Measurements from ENCODE around the gene RNF169. TPM values are rescaled to one million over a fixed set of nuclear protein-coding genes. Genes with fewer than 3 reads are reported as not detected.

Gene RNF169
- total and polyA plus RNA-seq, 2 of the 13 experiments (the other 11 are each of a cell fraction or from before 2014, with no cell fraction given) = 5.3 to 14.2 TPM

- TF ChIP-seq PRDM15 (CRISPR knock-in tag; IDR thresholded peaks at IDR 0.05) (no peak), ZEB1 (IDR thresholded peaks at IDR 0.05; ENCODE audit: insufficient replicate concordance, low read depth) (no peak), U2AF1 (optimal IDR thresholded peaks at IDR 0.05; ENCODE audit: low read depth, low read length) (no peak), FOSL1 (CRISPR knock-in tag; IDR thresholded peaks at IDR 0.05; ENCODE audit: borderline replicate concordance) (no peak)
These were observed 34.7 kb downstream of the RNF169 start (continued) for GRCh38 chr11:74783241-74783871.

GRCh38 chr11:74784234-74784633, 35.6 kb downstream of the RNF169 start:
- in situ Hi-C loops (cut with HindIII; ENCODE audit: extremely low pct_ligation_motif_present, low pct_unique_long_range_greater_than_20kb) (no loop called here), intact Hi-C loops (cut with micrococcal nuclease; ENCODE audit: unreplicated experiment) (no loop called here)
- ChIA-PET CTCF (ENCODE audit: low intra/inter-chr PET ratio, low total read pairs) (no interaction called here), POLR2A (no interaction called here)
- H3K27ac ChIP-seq (ENCODE audit: extremely low read length, insufficient read depth, low read length) = no peak overlapping the region
- no peak overlapping the region for H3K4me3 ChIP-seq (replicated peaks in 1 of 3; ENCODE audit: insufficient read depth in 1 of 3, low read depth in 2 of 3, low read length in 3 of 3)
- peaks cover 0 to 7% of the 10 kb centered on the region in 2 experiments; a peak in 1 of 5 replicates for H3K36me3 ChIP-seq (replicated peaks in 1 of 2; ENCODE audit: control insufficient read depth in 1 of 2, insufficient read depth in 2 of 2, low read length in 2 of 2)
- H3K4me1 ChIP-seq (ENCODE audit: insufficient read depth, low read length) = no peaks in the 10 kb centered on the region
- BruUV-seq (replicated peaks) = no TSS peak
- H4K20me1 ChIP-seq (ENCODE audit: insufficient read depth, low read length) = peaks cover 12% of the 10 kb centered on the region
- ATAC-seq = no peak
- no peak for DNase-seq (ENCODE audit: low spot score)
- no peak overlapping the region for H3K4me2 ChIP-seq (ENCODE audit: low read depth, low read length)
- H3K27me3 ChIP-seq (ENCODE audit: control insufficient read depth in 1 of 2, insufficient read depth in 2 of 2, low read length in 2 of 2) = no peaks in the 10 kb centered on the region
- no peak overlapping the region for H2AFZ ChIP-seq (ENCODE audit: low read length)
- WGBS (ENCODE audit: low lambda C conversion rate) = 97% methylated on average over 5 of the region's 5 CpGs
- FAIRE-seq = no peak
- no peak overlapping the region for H3K9ac ChIP-seq (ENCODE audit: insufficient read depth, low read depth, low read length)
- H3K79me2 ChIP-seq (ENCODE audit: insufficient read depth, low read length) = peaks cover 57% of the 10 kb centered on the region
- no peaks in the 10 kb centered on the region for H3K9me3 ChIP-seq (ENCODE audit: low read length)
- TF ChIP-seq ZNF768 (CRISPR knock-in tag; IDR thresholded peaks at IDR 0.05) (no peak), RXRB (CRISPR knock-in tag; IDR thresholded peaks at IDR 0.05; ENCODE audit: borderline replicate concordance) (no peak), GTF2F1 (IDR thresholded peaks at IDR 0.05; ENCODE audit: low read length) (no peak), ZNF773 (CRISPR knock-in tag; IDR thresholded peaks at IDR 0.05; ENCODE audit: borderline replicate concordance) (no peak), ZNF335 (CRISPR knock-in tag; IDR thresholded peaks at IDR 0.05) (no peak), MYNN (CRISPR knock-in tag; IDR thresholded peaks at IDR 0.05; ENCODE audit: low read depth) (no peak), FOXP4 (CRISPR knock-in tag; IDR thresholded peaks at IDR 0.05) (no peak), NR1H2 (CRISPR knock-in tag; IDR thresholded peaks at IDR 0.05; ENCODE audit: borderline replicate concordance, low read depth) (no peak), DPF2 (CRISPR knock-in tag; IDR thresholded peaks at IDR 0.05; ENCODE audit: borderline replicate concordance, low read depth) (no peak), RARA (CRISPR knock-in tag; IDR thresholded peaks at IDR 0.05) (no peak), CSRNP2 (CRISPR knock-in tag; conservative IDR thresholded peaks at IDR 0.05; ENCODE audit: low read depth) (no peak), GATAD2A (CRISPR knock-in tag; IDR thresholded peaks at IDR 0.05) (no peak), HHEX (CRISPR knock-in tag; IDR thresholded peaks at IDR 0.05) (no peak)

All from HepG2 (cell line).